Activated CD8-positive, alpha-beta memory T cell treated with anti-CD3 and anti-CD28 coated beads, Interleukin-2, amount 50 U/mL, for 1 hour (primary cell): ENCODE results near the gene CLNK.

Experiments used
- DNase-seq: peaks from one replicate; pipeline ENCODE4 v3.0.0-alpha.2; 2020; ENCODE audit errors: extremely low read depth

Gene CLNK

GRCh38 chr4:10701702-10702460, 17.3 kb upstream of the CLNK start:
- no peak for DNase-seq

- DNase-seq = no peak
Measured at GRCh38 chr4:10701161-10701560, 16.6 kb upstream of the CLNK start.

- DNase-seq = no peak
Measured at GRCh38 chr4:10698172-10698571, 13.6 kb upstream of the CLNK start.

- no peak for DNase-seq
Measured at GRCh38 chr4:10697086-10697485, 12.5 kb upstream of the CLNK start.

GRCh38 chr4:10696253-10696652, 11.7 kb upstream of the CLNK start:
- DNase-seq = no peak

GRCh38 chr4:10694828-10695209, 10.3 kb upstream of the CLNK start:
- DNase-seq = no peak

- no peak for DNase-seq
Measured at GRCh38 chr4:10694151-10694827, 9.7 kb upstream of the CLNK start.

- no peak for DNase-seq
Measured at GRCh38 chr4:10691651-10692050, 7.1 kb upstream of the CLNK start.

- no peak for DNase-seq
Measured at GRCh38 chr4:10690185-10690907, 5.8 kb upstream of the CLNK start.

GRCh38 chr4:10688846-10689245, 4.3 kb upstream of the CLNK start:
- no peak for DNase-seq

- no peak for DNase-seq
Measured at GRCh38 chr4:10688022-10688421, 3.5 kb upstream of the CLNK start.

- no peak for DNase-seq
Measured at GRCh38 chr4:10687526-10687925, 3.0 kb upstream of the CLNK start.

GRCh38 chr4:10682397-10682796, 2.2 kb downstream of the CLNK start:
- DNase-seq = no peak

GRCh38 chr4:10677796-10678497, 6.6 kb downstream of the CLNK start:
- no peak for DNase-seq

- DNase-seq = no peak
Measured at GRCh38 chr4:10673817-10674369, 10.7 kb downstream of the CLNK start.

- DNase-seq = no peak
Measured at GRCh38 chr4:10672379-10672778, 12.2 kb downstream of the CLNK start.

GRCh38 chr4:10671799-10672198, 12.8 kb downstream of the CLNK start:
- no peak for DNase-seq

- DNase-seq = peak; percentile 10
Measured at GRCh38 chr4:10671366-10671765, 13.2 kb downstream of the CLNK start.

- no peak for DNase-seq
Measured at GRCh38 chr4:10670321-10670720, 14.2 kb downstream of the CLNK start.

- no peak for DNase-seq
Measured at GRCh38 chr4:10667701-10668326, 16.8 kb downstream of the CLNK start.

- DNase-seq = no peak
Measured at GRCh38 chr4:10666616-10667015, 18.0 kb downstream of the CLNK start.
